GM19240 (cell line): ENCODE measurements around the gene HCRTR1.

ENCODE experiments used
- DNase-seq: peaks from one replicate; pipeline ENCODE4 v3.0.0; 2011; ENCODE audit warnings: low spot score; ENCODE audit not compliant: insufficient read length

Gene HCRTR1

GRCh38 chr1:31666263-31666963, 48.9 kb downstream of the HCRTR1 start:
- DNase-seq: no peak

- no peak for DNase-seq
Observed at GRCh38 chr1:31667065-31667785, 49.7 kb downstream of the HCRTR1 start.

- DNase-seq: no peak
Observed at GRCh38 chr1:31668303-31668883, 50.9 kb downstream of the HCRTR1 start.

- DNase-seq: no peak
Observed at GRCh38 chr1:31669433-31669785, 51.9 kb downstream of the HCRTR1 start.

- no peak for DNase-seq
Observed at GRCh38 chr1:31669786-31670592, 52.5 kb downstream of the HCRTR1 start.

- no peak for DNase-seq
Observed at GRCh38 chr1:31670593-31670964, 53.1 kb downstream of the HCRTR1 start.

- DNase-seq: no peak
Observed at GRCh38 chr1:31671147-31671546, 53.7 kb downstream of the HCRTR1 start.

GRCh38 chr1:31671561-31672201, 54.2 kb downstream of the HCRTR1 start:
- no peak for DNase-seq

- no peak for DNase-seq
Observed at GRCh38 chr1:31672986-31673385, 55.5 kb downstream of the HCRTR1 start.

GRCh38 chr1:31673433-31673832, 55.9 kb downstream of the HCRTR1 start:
- no peak for DNase-seq

- no peak for DNase-seq
Observed at GRCh38 chr1:31674626-31675025, 57.1 kb downstream of the HCRTR1 start.

GRCh38 chr1:31675161-31675560, 57.7 kb downstream of the HCRTR1 start:
- DNase-seq: no peak

GRCh38 chr1:31675756-31676155, 58.3 kb downstream of the HCRTR1 start:
- DNase-seq: no peak
